Lung (tissue), 16 donors: ENCODE measurements around the gene COL10A1. TPM values are rescaled to one million over a fixed set of nuclear protein-coding genes. Genes with fewer than 3 reads are reported as not detected.

Experiments used
- ATAC-seq: fragments of 200-7000 bp; cut with Tn5 transposase; one replicate; pipeline ENCODE4 v1.9.1; 2020; ENCODE audit warnings: moderate number of reproducible peaks; ENCODE audit not compliant: insufficient read depth, low FRiP score
- DNase-seq, 3 donors: peaks; one replicate each; pipeline ENCODE4 v3.0.0-alpha.2; 2013 to 2017
- H3K27ac ChIP-seq, 2 donors: one replicate each; pipeline ENCODE4 v1.5.1; 2013; ENCODE audit warnings: mild to moderate bottlenecking in 2 of 2, moderate library complexity in 2 of 2, control low read depth in 1 of 2, inconsistent platforms in 1 of 2, low read depth in 1 of 2, low read length in 1 of 2
- H3K27me3 ChIP-seq, 3 donors: one replicate each; pipeline ENCODE4 v1.5.1; 2013; ENCODE audit warnings: low read length in 2 of 3; ENCODE audit not compliant: control insufficient read depth in 3 of 3, insufficient read depth in 3 of 3
- H3K36me3 ChIP-seq, 4 donors: one replicate each; pipeline ENCODE4 v1.5.1; 2013; ENCODE audit warnings: low read length in 4 of 4, mild to moderate bottlenecking in 1 of 4, moderate library complexity in 1 of 4; ENCODE audit not compliant: control insufficient read depth in 4 of 4, insufficient read depth in 4 of 4
- H3K4me1 ChIP-seq, 5 donors: one replicate each; pipeline ENCODE4 v1.5.1; 2013; ENCODE audit warnings: low read length in 5 of 5, mild to moderate bottlenecking in 2 of 5, moderate library complexity in 1 of 5; ENCODE audit not compliant: control insufficient read depth in 5 of 5, insufficient read depth in 5 of 5
- H3K4me3 ChIP-seq: one replicate; pipeline ENCODE4 v1.5.1; 2013; ENCODE audit warnings: mild to moderate bottlenecking, control low read depth, moderate library complexity
- H3K9ac ChIP-seq, 2 donors: one replicate each; pipeline ENCODE4 v1.5.1; 2013; ENCODE audit warnings: low read length in 2 of 2, control low read depth in 1 of 2; ENCODE audit not compliant: insufficient read depth in 1 of 2
- H3K9me3 ChIP-seq, 4 donors: one replicate each; pipeline ENCODE4 v1.5.1; 2013; ENCODE audit warnings: low read length in 3 of 4, mild to moderate bottlenecking in 1 of 4, moderate library complexity in 1 of 4; ENCODE audit not compliant: control insufficient read depth in 4 of 4, insufficient read depth in 3 of 4
- WGBS, 2 donors: extraction: QIAGEN DNeasy Blood & Tissue Kit; methylation state at CpG; one replicate each; pipeline ENCODE4 v1.1.7; 2013; 5-methylcytosine and 5-hydroxymethylcytosine counted together
- long read RNA-seq, 5 donors: transcript quantifications; one replicate each; lab custom pipeline, GENCODE V29; 2026
- polyA plus RNA-seq, 2 donors: library from polyadenylated mRNA; stranded (reverse); fragments of 200-250 nt; gene quantifications; one replicate each; pipeline ENCODE4 v1.2.1, GENCODE V29; 2013
- total RNA-seq, 2 donors: library from RNA; depleted of rRNA in 1 of 2; stranded (reverse); fragments of >200 nt in 1 of 2; gene quantifications; one replicate each; pipeline ENCODE4 v1.2.1, GENCODE V29; 2014 to 2021
- TF ChIP-seq, protein P1 (sequence below): IDR thresholded peaks from 2 replicates; pipeline ENCODE4 v1.5.1; 2012; ENCODE audit warnings: mild to moderate bottlenecking; ENCODE audit errors: control extremely low read depth, extremely low read depth
- donor health status: control.
- donor health status: control.
- donor health status: Bipolar disorder and iron deficiency.
- donor health status: healthy.
- donor health status: DM: yes; HTN: yes; CAD: no.

COL10A1 gene
- total RNA-seq (under 1 TPM in 1 of 2 donors, not detected in 1; 0.28 TPM), polyA plus RNA-seq (not detected)
- long read RNA-seq, donor 1, result 0 reads
- long read RNA-seq, donor 2, result 0 reads
- long read RNA-seq, donor 3, result 0 reads
- long read RNA-seq, donor 4, result 0 reads
- long read RNA-seq, donor 5, result 0 reads

DNA sequence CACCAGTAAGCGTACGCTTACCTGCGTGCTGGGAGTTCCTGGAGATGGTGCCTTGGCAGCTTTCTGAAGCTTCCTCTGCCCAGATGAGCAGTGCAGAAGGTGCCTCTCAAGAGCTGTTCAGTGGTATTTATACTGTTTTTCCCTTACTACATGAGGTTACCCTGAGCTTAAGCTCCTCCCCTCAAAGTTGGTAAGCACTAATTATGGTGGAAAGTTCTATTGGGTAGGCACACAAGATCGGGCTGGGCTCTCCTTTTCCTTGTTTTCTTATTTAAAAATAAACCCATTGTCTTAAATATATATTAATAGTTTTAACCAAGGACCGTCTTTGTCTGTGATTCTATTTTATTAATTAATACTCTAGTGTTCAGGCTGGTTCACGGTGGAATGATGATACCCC, at the start of gene COL10A1:
TSS of gene COL10A1 (minus strand) at position 101 of the 400 bp plus-strand sequence. CDS start 640 bp downstream, outside the sequence.
- Histone ChIP-seq H3K36me3 (peaks cover 0 to 5% (median 4%) of the 10 kb centered on the region in 4 donors), H3K27me3 (no peaks in the 10 kb centered on the region), H3K9me3 (no peaks in the 10 kb centered on the region), H3K4me3 (no peak within 1 kb of the TSS), H3K27ac (no peak within 1 kb of the TSS), H3K9ac (no peak within 1 kb of the TSS), H3K4me1 (no peaks in the 10 kb centered on the region)
- 91 to 97% methylated on average over 6 of the region's 6 CpGs for WGBS, 2 donors
- DNase-seq (no peak), ATAC-seq (no peak)
- TF ChIP-seq, protein P1, sequence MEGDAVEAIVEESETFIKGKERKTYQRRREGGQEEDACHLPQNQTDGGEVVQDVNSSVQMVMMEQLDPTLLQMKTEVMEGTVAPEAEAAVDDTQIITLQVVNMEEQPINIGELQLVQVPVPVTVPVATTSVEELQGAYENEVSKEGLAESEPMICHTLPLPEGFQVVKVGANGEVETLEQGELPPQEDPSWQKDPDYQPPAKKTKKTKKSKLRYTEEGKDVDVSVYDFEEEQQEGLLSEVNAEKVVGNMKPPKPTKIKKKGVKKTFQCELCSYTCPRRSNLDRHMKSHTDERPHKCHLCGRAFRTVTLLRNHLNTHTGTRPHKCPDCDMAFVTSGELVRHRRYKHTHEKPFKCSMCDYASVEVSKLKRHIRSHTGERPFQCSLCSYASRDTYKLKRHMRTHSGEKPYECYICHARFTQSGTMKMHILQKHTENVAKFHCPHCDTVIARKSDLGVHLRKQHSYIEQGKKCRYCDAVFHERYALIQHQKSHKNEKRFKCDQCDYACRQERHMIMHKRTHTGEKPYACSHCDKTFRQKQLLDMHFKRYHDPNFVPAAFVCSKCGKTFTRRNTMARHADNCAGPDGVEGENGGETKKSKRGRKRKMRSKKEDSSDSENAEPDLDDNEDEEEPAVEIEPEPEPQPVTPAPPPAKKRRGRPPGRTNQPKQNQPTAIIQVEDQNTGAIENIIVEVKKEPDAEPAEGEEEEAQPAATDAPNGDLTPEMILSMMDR, result no peak

- no peak for DNase-seq
- H3K4me1 ChIP-seq, result peaks cover 0 to 8% (median 0%) of the 10 kb centered on the region in 5 donors
- peaks cover 0 to 8% (median 3%) of the 10 kb centered on the region in 4 donors for H3K36me3 ChIP-seq
- H3K9me3 ChIP-seq, result peaks cover 0 to 5% (median under 1%) of the 10 kb centered on the region in 4 donors
- no peak overlapping the region for H3K27ac ChIP-seq
- H3K27me3 ChIP-seq, result no peaks in the 10 kb centered on the region
- 95 to 97% methylated on average over 2 of the region's 2 CpGs for whole genome bisulfite sequencing, 2 donors
- TF ChIP-seq, protein P1, result no peak
- H3K4me3 ChIP-seq, result no peak overlapping the region
- no peak overlapping the region for H3K9ac ChIP-seq
- ATAC-seq, result no peak
Measured at GRCh38 chr6:116175344-116175743, 49.4 kb upstream of the COL10A1 start.

DNA sequence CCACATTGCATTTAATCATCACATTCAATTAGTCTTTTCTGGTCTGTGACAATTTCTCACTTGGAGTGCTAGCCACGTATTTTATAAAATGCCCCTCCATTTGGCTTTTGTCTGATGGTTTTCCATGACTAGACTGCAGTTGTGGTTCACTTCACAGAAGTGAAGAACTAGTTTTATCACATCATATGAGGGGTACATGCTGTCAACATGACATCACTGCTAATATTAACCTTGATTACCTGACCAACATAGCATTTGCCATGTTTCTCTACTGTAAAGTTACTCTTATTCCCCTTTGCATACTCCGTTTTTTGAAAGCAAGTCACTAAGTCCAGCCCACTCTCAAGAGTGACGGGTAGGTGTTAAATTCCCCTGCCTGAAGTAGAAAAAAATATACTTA, 48.0 kb upstream of the COL10A1 start:
- 64% methylated on average over 3 of the region's 3 CpGs for whole genome bisulfite sequencing, 2 donors
- Histone ChIP-seq H3K4me3 (no peak overlapping the region), H3K36me3 (peaks cover 0 to 8% (median 3%) of the 10 kb centered on the region in 4 donors), H3K27me3 (no peaks in the 10 kb centered on the region), H3K9ac (no peak overlapping the region), H3K4me1 (peaks cover 0 to 8% (median 0%) of the 10 kb centered on the region in 5 donors), H3K9me3 (peaks cover 0 to 5% (median under 1%) of the 10 kb centered on the region in 4 donors), H3K27ac (no peak overlapping the region)
- no peak for DNase-seq
- no peak for ATAC-seq
- TF ChIP-seq, protein P1, result no peak
